NOMO-1 treated with dmso at 0.1 percent for 144 hours (cell line): ENCODE data around the gene SNX4.
"Not testable (repeated sequence)": the region's sequence is repeated elsewhere in the genome, so short reads cannot be mapped to it uniquely, and the experiment has no call there.

Experiments used
- DNase-seq: peaks from one replicate; lab custom pipeline; 2025; ENCODE audit not compliant: unreplicated experiment; lab: John Stamatoyannopoulos, UW

SNX4 gene

DNA sequence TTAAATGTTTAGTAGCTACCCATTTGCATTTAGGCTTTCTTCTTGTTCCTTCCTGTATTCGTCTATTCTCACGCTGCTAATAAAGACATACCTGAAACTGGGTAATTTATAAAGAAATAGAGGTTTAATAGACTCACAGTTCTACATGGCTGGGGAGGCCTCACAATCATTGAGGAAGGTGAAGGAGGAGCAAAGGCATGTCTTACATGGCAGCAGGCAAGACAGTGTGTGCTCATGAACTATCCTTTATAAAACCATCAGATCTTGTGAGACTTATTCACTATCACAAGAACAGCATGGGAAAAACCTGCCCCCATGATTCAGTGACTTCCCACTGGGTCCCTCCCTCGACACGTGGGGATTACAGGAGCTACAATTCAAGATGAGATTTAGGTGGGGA, 114.5 kb downstream of the SNX4 start:
- DNase-seq: not testable (repeated sequence)

DNA sequence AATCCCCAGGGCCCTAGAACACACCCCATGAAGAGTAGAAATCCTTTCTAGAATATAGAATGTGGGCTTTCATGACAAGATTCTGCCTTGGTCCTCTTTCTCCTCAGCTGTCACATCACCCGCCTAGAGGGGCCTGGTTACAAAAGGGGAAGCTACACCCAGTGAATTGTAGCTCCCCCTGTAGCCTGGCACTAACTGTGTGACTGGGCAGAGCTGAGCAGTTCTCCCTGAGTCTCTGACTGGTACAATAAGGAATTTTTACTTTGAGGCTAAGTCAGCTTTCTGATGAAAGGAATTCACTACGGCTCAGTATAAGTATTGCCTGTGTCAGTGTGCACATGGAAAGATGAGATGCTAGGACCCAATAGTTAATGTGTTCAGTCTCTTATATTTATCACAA, 116.2 kb downstream of the SNX4 start:
- no peak for DNase-seq

DNA sequence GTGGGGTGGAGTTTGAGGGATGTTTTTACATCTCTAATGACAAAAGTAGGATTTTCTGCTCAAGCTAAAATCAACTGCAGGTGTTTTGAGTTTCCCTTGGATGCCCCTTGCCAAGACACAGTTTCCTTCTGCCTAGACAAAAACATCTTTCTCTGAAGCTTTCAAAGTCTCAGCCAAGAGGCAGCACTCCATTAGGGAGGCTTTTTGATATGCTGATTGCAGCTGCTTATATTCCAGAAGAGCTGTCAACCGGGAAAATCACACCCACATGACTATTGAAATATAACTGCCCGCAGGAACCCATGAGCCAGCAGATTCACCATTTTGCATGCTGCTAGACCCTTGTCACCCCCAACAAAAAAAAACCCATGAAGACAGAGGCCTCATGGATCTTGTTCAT, 117.4 kb downstream of the SNX4 start:
- no peak for DNase-seq

DNA sequence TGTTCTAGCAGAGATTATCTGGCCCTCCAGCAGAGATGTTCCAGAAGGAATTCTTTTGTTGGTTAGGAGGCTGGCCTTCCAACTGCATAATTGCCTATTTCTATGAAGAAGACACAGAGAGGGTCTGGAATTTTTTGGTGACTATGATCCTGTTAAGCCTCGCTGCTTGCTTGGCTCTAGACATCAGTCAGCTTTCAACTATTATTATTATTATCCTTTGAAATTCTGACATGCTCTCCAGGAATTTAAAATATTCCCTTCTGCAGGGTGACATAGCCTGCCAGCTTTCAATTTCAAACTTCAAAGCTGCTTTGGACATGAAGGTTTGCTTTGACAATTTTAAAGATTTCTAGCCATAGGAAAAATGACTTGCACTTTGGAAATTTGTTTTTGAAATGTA, 118.6 kb downstream of the SNX4 start:
- DNase-seq: no peak

DNA sequence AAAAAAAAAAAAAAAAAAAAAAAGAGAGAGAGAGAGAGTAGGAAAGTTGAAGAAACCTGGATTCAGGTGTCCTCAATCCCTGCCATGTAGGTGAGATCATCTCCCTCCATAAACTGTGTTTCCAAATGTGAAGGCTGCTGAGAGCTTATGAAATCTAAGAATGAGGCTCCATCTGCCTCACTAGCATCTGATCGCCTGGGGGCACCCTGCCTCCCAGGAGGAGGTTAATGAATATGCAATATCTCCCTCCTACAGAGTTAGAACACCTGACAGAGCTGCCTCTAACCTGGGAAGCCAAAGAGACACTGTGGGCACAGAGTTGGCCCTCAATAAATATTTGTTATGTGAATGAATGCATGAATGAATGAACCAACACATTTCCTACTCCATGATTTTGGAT, 121.0 kb downstream of the SNX4 start:
- DNase-seq: no peak
